PC-3 (cell line): ENCODE data around the gene DSCAM. TPM values are rescaled to one million over a fixed set of nuclear protein-coding genes. Genes with fewer than 3 reads are reported as not detected.

Experiments used
- ATAC-seq: fragments of 200-7000 bp; cut with Tn5 transposase; 2 replicates; pipeline ENCODE4 v1.9.1; 2020; ENCODE audit warnings: mild to moderate bottlenecking, moderate library complexity
- BruUV-seq: library from RNA; stranded (reverse); fragments of 400-500 nt; replicated peaks from 2 replicates; lab custom pipeline; 2021; lab: Mats Ljungman, UMichigan
- CTCF ChIA-PET: fragments of 300-600 bp; sonication (Branson Sonifier 250); formaldehyde crosslinking; loops from one replicate; lab custom pipeline; 2022; ENCODE audit warnings: antibody characterized with exemption; lab: Charles Lee
- POLR2A ChIA-PET: fragments of 300-600 bp; sonication (Branson Sonifier 250); formaldehyde crosslinking; loops from one replicate; lab custom pipeline; 2022; ENCODE audit warnings: antibody characterized with exemption; ENCODE audit not compliant: unreplicated experiment; lab: Charles Lee
- DNase-seq: peaks from one replicate; pipeline ENCODE4 v3.0.0-alpha.2; 2015
- H2AFZ ChIP-seq: fragments of 300-600 bp; sonication (generic); 2 replicates; pipeline ENCODE4 v1.6.0; 2016; ENCODE audit warnings: antibody characterized with exemption, low read length
- H3F3A ChIP-seq: fragments of 300-600 bp; sonication (generic); one replicate; pipeline ENCODE4 v1.6.0; 2017; ENCODE audit warnings: antibody characterized with exemption, low read length, control low read depth, mild to moderate bottlenecking; ENCODE audit not compliant: unreplicated experiment
- H3K27ac ChIP-seq: fragments of 300-600 bp; sonication (generic); 2 replicates; pipeline ENCODE4 v1.5.1; 2016; ENCODE audit warnings: mild to moderate bottlenecking, low read length
- H3K27me3 ChIP-seq: fragments of 300-600 bp; sonication (generic); 2 replicates; pipeline ENCODE4 v1.6.1; 2016; ENCODE audit warnings: low read length, mixed read lengths
- H3K36me3 ChIP-seq: fragments of 300-600 bp; sonication (generic); 2 replicates; pipeline ENCODE4 v1.6.1; 2016; ENCODE audit warnings: low read depth, mixed run types, low read length, mixed read lengths
- H3K4me1 ChIP-seq: fragments of 300-600 bp; sonication (generic); 2 replicates; pipeline ENCODE4 v1.5.1; 2016; ENCODE audit warnings: low read length; ENCODE audit not compliant: insufficient read depth
- H3K4me2 ChIP-seq: fragments of 300-600 bp; sonication (generic); 2 replicates; pipeline ENCODE4 v1.6.0; 2016; ENCODE audit warnings: low read length
- H3K4me3 ChIP-seq: fragments of 300-600 bp; sonication (generic); 2 replicates; pipeline ENCODE4 v1.5.1; 2016; ENCODE audit warnings: mild to moderate bottlenecking, low read length, mixed read lengths
- H3K79me2 ChIP-seq: fragments of 300-600 bp; sonication (generic); 2 replicates; pipeline ENCODE4 v1.6.1; 2017; ENCODE audit warnings: low read length, mixed read lengths
- H3K9ac ChIP-seq: fragments of 300-600 bp; sonication (generic); 2 replicates; pipeline ENCODE4 v1.6.0; 2016; ENCODE audit warnings: mild to moderate bottlenecking, low read length
- H3K9me2 ChIP-seq: fragments of 300-600 bp; sonication (generic); replicated peaks from 2 replicates; pipeline ENCODE4 v1.6.1; 2016; ENCODE audit warnings: mixed run types, low read length, mixed read lengths
- H3K9me3 ChIP-seq: fragments of 300-600 bp; sonication (generic); 2 replicates; pipeline ENCODE4 v1.6.1; 2016; ENCODE audit warnings: low read length, mixed read lengths
- H4K20me1 ChIP-seq: fragments of 300-600 bp; sonication (generic); 2 replicates; pipeline ENCODE4 v1.6.1; 2016; ENCODE audit warnings: low read length, mixed read lengths
- EZH2 ChIP-seq: fragments of 300-600 bp; sonication (generic); IDR thresholded peaks from one replicate; pipeline ENCODE4 v1.6.1; 2017; ENCODE audit warnings: antibody characterized with exemption, mild to moderate bottlenecking, low read length; ENCODE audit not compliant: unreplicated experiment
- EZH2phosphoT487 ChIP-seq: fragments of 300-600 bp; sonication (generic); IDR thresholded peaks from 2 replicates; pipeline ENCODE4 v1.6.1; 2018; ENCODE audit warnings: mild to moderate bottlenecking, antibody characterized with exemption, low read length, borderline replicate concordance
- intact Hi-C: fragments of 100-400 bp; cut with micrococcal nuclease; formaldehyde crosslinking; loops from 2 replicates; pipeline ENCODE4 v1.9.0; 2023
- total RNA-seq: library from RNA; depleted of rRNA; stranded (reverse); fragments of >200 nt; gene quantifications from 2 replicates; pipeline ENCODE4 v1.2.3, GENCODE V29; 2014
- TF ChIP-seq, protein P1 (sequence below): fragments of 300-600 bp; sonication (generic); conservative IDR thresholded peaks from 2 replicates; pipeline ENCODE4 v1.5.1; 2017; ENCODE audit warnings: antibody characterized with exemption, low read depth, mild to moderate bottlenecking, low read length

Gene DSCAM
- total RNA-seq, 1 experiment from 2014 or later = not detected

- no peaks in the 10 kb centered on the region for H3K36me3 ChIP-seq
- TF ChIP-seq EZH2 (no peak), EZH2phosphoT487 (no peak)
- TF ChIP-seq, protein P1, sequence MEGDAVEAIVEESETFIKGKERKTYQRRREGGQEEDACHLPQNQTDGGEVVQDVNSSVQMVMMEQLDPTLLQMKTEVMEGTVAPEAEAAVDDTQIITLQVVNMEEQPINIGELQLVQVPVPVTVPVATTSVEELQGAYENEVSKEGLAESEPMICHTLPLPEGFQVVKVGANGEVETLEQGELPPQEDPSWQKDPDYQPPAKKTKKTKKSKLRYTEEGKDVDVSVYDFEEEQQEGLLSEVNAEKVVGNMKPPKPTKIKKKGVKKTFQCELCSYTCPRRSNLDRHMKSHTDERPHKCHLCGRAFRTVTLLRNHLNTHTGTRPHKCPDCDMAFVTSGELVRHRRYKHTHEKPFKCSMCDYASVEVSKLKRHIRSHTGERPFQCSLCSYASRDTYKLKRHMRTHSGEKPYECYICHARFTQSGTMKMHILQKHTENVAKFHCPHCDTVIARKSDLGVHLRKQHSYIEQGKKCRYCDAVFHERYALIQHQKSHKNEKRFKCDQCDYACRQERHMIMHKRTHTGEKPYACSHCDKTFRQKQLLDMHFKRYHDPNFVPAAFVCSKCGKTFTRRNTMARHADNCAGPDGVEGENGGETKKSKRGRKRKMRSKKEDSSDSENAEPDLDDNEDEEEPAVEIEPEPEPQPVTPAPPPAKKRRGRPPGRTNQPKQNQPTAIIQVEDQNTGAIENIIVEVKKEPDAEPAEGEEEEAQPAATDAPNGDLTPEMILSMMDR = no peak
- intact Hi-C loops = no loop called here
- H3K4me2 ChIP-seq = no peak overlapping the region
- no peak overlapping the region for H2AFZ ChIP-seq
- H3K4me1 ChIP-seq = no peaks in the 10 kb centered on the region
- POLR2A ChIA-PET = no interaction called here
- no peaks in the 10 kb centered on the region for H3K9me2 ChIP-seq
- no peak for DNase-seq
- H3K27ac ChIP-seq = no peak overlapping the region
- ATAC-seq = no peak
- H3K79me2 ChIP-seq = no peaks in the 10 kb centered on the region
- no TSS peak for BruUV-seq
- H3F3A ChIP-seq = no peaks in the 10 kb centered on the region
- no peak overlapping the region for H3K9ac ChIP-seq
- no peaks in the 10 kb centered on the region for H4K20me1 ChIP-seq
- 0 out of 2 replicates have a peak, but pooled peaks cover 10% of the 10 kb centered on the region for H3K9me3 ChIP-seq
- CTCF ChIA-PET = no interaction called here
- H3K27me3 ChIP-seq = no peaks in the 10 kb centered on the region
- no peak overlapping the region for H3K4me3 ChIP-seq
Observed at GRCh38 chr21:40158366-40158765, 688.6 kb downstream of the DSCAM start.

DNA sequence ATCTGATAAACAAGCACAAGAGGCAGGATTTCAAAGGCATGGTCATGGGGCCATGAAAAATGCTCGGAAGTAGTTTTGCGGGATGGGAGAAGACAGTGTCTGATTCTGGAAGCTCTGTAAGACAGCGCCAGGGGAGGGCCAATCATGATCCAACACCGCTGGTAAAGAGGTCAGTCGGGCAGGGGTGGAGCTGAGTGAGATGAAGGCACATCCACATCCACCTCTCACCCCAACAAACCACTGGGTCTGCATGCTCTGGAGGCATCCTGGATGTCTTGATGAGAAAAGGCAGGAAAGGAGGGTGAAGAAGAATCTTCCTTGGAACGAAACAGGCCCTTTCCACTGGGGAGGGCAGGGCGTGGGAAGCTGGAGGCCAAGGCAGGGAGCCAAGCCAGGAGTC is 691.4 kb downstream of the DSCAM start:
- TF ChIP-seq, protein P1 = no peak
- TF ChIP-seq EZH2 (no peak), EZH2phosphoT487 (no peak)
- no peaks in the 10 kb centered on the region for H3K4me1 ChIP-seq
- no peak overlapping the region for H3K27ac ChIP-seq
- H3K36me3 ChIP-seq = no peaks in the 10 kb centered on the region
- intact Hi-C loops = no loop called here
- ATAC-seq (no peak), DNase-seq (no peak)
- H3K9me2 ChIP-seq = no peaks in the 10 kb centered on the region
- H3K79me2 ChIP-seq = no peaks in the 10 kb centered on the region
- 0 out of 2 replicates have a peak, but pooled peaks cover 12% of the 10 kb centered on the region for H3K9me3 ChIP-seq
- no peaks in the 10 kb centered on the region for H3F3A ChIP-seq
- POLR2A ChIA-PET = no interaction called here
- H2AFZ ChIP-seq = no peak overlapping the region
- H3K4me2 ChIP-seq = no peak overlapping the region
- no peak overlapping the region for H3K9ac ChIP-seq
- no peaks in the 10 kb centered on the region for H3K27me3 ChIP-seq
- no peaks in the 10 kb centered on the region for H4K20me1 ChIP-seq
- no peak overlapping the region for H3K4me3 ChIP-seq
- CTCF ChIA-PET = no interaction called here
- no TSS peak for BruUV-seq

- no peak for DNase-seq
- Histone ChIP-seq H3K4me3 (no peak overlapping the region), H3F3A (no peaks in the 10 kb centered on the region), H3K9ac (no peak overlapping the region), H3K79me2 (no peaks in the 10 kb centered on the region), H3K9me3 (0 out of 2 replicates have a peak, but pooled peaks cover 6% of the 10 kb centered on the region), H4K20me1 (no peaks in the 10 kb centered on the region), H3K4me1 (no peaks in the 10 kb centered on the region), H2AFZ (no peak overlapping the region), H3K36me3 (no peaks in the 10 kb centered on the region), H3K27me3 (no peaks in the 10 kb centered on the region), H3K27ac (no peak overlapping the region), H3K4me2 (no peak overlapping the region), H3K9me2 (no peaks in the 10 kb centered on the region)
- BruUV-seq = no TSS peak
- TF ChIP-seq EZH2 = no peak
- TF ChIP-seq EZH2phosphoT487 = no peak
- TF ChIP-seq, protein P1 = no peak
- POLR2A ChIA-PET = no interaction called here
- intact Hi-C loops = no loop called here
- no peak for ATAC-seq
- CTCF ChIA-PET = no interaction called here
Observed at GRCh38 chr21:40153351-40153750, 693.6 kb downstream of the DSCAM start.
